AG08396 (cell line): Measurements from ENCODE around the gene HTR4.
"Not testable (repeated sequence)": the region's sequence is repeated elsewhere in the genome, so short reads cannot be mapped to it uniquely, and the experiment has no call there.

Source experiments
- DNase-seq: peaks from one replicate; pipeline ENCODE4 v3.0.0; 2012; ENCODE audit warnings: low spot score, mixed read lengths

Gene HTR4

GRCh38 chr5:148474025-148474511 is 180.3 kb downstream of the HTR4 start:
- DNase-seq = no peak

DNA sequence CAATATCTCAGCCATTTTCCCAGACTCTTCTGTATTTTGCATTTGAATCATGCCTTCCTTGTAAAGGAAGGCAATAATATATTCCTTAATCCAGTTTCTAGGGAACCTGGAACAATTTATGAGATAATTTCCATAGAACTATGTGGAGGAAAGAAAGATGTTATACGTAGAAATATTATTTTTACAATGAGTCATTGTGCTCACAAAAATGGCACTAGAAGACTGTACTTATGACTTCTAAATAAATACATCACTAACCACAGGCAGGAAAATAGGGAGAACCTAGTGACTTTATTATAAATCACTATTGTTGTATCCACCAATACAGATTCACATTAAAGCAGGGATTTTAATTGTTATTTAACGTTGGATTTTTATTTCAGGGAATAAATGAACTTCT is 182.9 kb downstream of the HTR4 start:
- DNase-seq = no peak

- peak; percentile 53 for DNase-seq
These were observed 184.8 kb downstream of the HTR4 start for GRCh38 chr5:148469501-148469935.

GRCh38 chr5:148468746-148469145 is 185.6 kb downstream of the HTR4 start:
- not testable (repeated sequence) for DNase-seq

DNA sequence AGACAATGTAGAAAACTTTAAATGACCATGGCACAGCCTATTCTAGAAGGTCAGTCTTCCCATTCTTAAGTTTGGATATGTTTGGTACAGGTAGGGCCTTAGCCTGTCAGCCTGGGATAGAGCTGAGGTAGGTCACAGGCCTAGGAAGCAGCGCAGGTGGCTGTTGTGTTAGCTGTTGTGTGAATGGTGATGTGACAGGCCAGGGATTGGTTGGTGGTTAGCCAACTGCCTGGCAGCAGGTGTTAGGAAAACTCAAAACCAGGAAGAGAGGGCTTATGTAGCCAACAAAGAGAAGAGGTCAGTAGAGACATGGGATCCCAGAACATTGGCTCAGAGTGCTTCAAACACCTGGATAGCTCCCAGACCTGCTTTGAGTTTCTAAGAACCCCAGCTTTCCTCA is 186.4 kb downstream of the HTR4 start:
- no peak for DNase-seq

GRCh38 chr5:148466236-148466580 is 188.1 kb downstream of the HTR4 start:
- DNase-seq = no peak

GRCh38 chr5:148465381-148466235 is 188.7 kb downstream of the HTR4 start:
- no peak for DNase-seq

DNA sequence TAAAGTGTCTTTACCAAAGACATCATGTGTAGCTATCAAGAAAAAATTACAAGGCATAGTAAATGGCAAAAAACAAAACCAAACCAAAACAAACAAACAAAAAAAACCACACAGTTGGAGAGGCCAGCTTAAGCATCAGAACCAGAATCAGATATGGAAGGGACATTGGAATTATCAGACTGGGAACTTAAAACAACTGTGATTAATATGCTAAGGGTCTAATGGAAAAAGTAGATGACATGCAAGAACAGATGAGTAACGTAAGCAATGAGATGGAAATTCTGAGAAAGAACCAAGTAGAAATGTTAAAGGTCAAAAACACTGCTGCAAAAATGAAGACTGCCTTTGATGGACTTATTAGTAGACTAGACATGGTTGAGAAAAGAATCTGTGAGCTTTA is 194.7 kb downstream of the HTR4 start:
- DNase-seq = no peak

- DNase-seq = no peak
These were observed 196.1 kb downstream of the HTR4 start for GRCh38 chr5:148458036-148458888.

DNA sequence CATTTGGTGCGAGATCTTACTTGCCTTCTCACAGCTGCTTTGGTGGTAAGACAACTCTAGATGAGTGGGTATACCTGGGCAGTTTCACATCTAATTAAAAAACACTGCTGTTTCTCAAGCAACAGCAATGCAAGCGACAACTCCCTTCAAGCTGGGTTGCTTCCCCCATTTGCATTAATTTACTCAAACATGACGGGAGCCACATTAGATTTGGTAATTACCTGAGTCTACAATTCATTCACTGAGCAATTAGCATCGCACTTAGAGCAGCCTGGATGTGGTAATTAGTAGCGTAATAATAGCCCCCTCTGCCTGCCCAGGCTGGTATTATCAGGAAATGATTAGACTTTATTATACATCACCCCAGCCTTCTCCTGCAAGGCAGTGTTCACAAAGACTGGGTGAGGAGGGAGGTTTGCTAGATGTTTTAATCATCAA is 197.1 kb downstream of the HTR4 start:
- DNase-seq = no peak

- DNase-seq = no peak
These were observed 199.1 kb downstream of the HTR4 start for GRCh38 chr5:148455185-148455584.

DNA sequence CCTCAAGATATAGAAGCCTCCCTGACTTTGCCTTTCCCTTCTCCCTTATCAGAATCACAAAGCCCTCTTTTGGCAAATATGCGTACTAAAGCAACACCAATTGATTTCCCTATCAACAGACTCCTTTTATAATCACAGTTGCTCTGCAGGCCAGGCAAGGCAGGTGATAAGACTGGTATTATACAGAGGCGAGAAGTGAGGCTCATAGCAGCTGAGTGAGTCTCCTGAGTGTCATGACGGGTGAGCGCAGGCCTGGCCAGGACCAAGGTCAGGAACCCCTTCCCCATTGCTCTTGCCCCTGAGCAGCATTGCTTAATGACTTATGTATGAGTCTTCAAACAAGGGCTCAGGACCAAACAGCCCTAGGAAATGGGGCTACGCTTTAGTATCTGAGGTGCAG is 199.8 kb downstream of the HTR4 start:
- DNase-seq = no peak

GRCh38 chr5:148452499-148453193 is 201.7 kb downstream of the HTR4 start:
- DNase-seq = no peak

GRCh38 chr5:148446611-148447010 is 207.7 kb downstream of the HTR4 start:
- no peak for DNase-seq

- no peak for DNase-seq
These were observed 208.7 kb downstream of the HTR4 start for GRCh38 chr5:148445578-148445977.

- peak; percentile 47 for DNase-seq
These were observed 210.3 kb downstream of the HTR4 start for GRCh38 chr5:148443998-148444397.

- no peak for DNase-seq
These were observed 211.1 kb downstream of the HTR4 start for GRCh38 chr5:148443241-148443640.

DNA sequence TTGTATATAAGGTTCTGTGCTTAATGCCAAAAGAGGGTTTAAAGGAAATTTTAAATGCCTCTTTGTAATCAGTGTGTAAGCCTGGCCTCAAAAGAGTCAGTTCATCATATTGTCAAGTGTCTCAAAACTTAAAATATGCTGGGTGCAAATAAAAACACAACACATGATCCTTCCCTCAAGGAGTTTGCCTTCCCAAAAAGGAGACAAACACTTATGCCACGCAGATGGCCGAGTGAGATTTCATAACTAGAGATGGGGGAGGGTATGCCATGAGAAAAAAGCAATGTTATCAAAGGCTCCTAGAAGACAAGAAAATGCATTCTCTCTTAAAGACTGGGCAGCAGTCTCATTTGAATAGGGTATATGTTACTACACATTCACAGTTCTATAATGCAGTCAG is 215.4 kb downstream of the HTR4 start:
- no peak for DNase-seq

DNA sequence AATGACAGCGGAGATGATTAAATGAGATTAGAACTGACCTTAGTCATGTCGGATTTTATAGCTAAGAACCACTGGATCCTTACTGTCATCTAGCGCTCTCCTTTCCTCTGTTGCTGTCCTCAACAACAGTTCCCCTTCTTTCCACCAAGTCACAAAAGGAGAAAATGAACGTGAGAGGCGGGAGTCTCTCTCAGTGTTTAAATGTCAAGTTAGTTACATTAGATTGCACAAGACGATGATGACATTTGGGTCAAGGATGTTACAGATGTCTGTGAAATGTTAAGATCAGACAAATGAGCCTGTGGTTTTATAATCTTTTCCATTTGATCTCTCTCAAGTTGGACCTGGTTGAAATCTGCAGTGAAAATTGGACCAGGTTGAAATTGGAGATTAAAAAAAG is 217.1 kb downstream of the HTR4 start:
- DNase-seq = no peak

DNA sequence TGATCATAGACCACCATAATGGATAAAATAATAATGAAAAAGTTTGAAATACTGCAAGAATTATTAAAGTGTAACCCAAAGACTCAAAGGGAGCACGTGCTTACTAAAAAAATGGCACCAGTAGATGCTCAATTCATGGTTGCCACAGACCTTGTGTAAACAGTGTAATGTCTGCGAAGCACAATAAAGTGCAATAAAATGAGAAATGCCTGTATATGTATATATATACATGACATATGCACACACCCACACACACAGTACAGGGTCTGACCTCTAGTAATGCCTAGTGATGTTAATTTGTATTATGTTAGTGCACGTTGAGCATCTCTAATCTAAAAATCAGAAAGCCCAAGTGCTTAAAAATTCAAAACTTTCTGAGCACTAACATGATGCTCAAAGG is 218.3 kb downstream of the HTR4 start:
- DNase-seq = no peak

GRCh38 chr5:148433826-148434225 is 220.5 kb downstream of the HTR4 start:
- no peak for DNase-seq
